GM19467 (cell line): ENCODE measurements around the gene EHBP1.

ENCODE experiments used
- ATAC-seq: cut with Tn5 transposase; IDR thresholded peaks from one replicate; pipeline ENCODE4 v1.9.1; 2021; ENCODE audit warnings: mild to moderate bottlenecking, moderate library complexity; ENCODE audit not compliant: unreplicated experiment

Gene EHBP1

GRCh38 chr2:62871506-62871905 is 166.0 kb downstream of the EHBP1 start:
- no peak for ATAC-seq

GRCh38 chr2:62873603-62874002 is 168.1 kb downstream of the EHBP1 start:
- no peak for ATAC-seq

- ATAC-seq = no peak
These were observed 169.4 kb downstream of the EHBP1 start for GRCh38 chr2:62874881-62875383.

- ATAC-seq = no peak
These were observed 175.8 kb downstream of the EHBP1 start for GRCh38 chr2:62881162-62881795.

GRCh38 chr2:62883629-62884028 is 178.1 kb downstream of the EHBP1 start:
- ATAC-seq = no peak

GRCh38 chr2:62884086-62884485 is 178.6 kb downstream of the EHBP1 start:
- ATAC-seq = no peak

GRCh38 chr2:62884514-62884913 is 179.0 kb downstream of the EHBP1 start:
- no peak for ATAC-seq

GRCh38 chr2:62894966-62895631 is 189.6 kb downstream of the EHBP1 start:
- ATAC-seq = no peak

GRCh38 chr2:62895632-62896009 is 190.1 kb downstream of the EHBP1 start:
- no peak for ATAC-seq

- ATAC-seq = no peak
These were observed 191.8 kb downstream of the EHBP1 start for GRCh38 chr2:62897187-62897827.

- ATAC-seq = no peak
These were observed 198.8 kb downstream of the EHBP1 start for GRCh38 chr2:62904344-62904743.

GRCh38 chr2:62908145-62908544 is 202.6 kb downstream of the EHBP1 start:
- ATAC-seq = no peak

- no peak for ATAC-seq
These were observed 207.8 kb downstream of the EHBP1 start for GRCh38 chr2:62913311-62913710.

- no peak for ATAC-seq
These were observed 213.5 kb downstream of the EHBP1 start for GRCh38 chr2:62919041-62919440.

GRCh38 chr2:62920070-62920469 is 214.6 kb downstream of the EHBP1 start:
- no peak for ATAC-seq

- no peak for ATAC-seq
These were observed 217.7 kb downstream of the EHBP1 start for GRCh38 chr2:62923242-62923641.

GRCh38 chr2:62923881-62924280 is 218.4 kb downstream of the EHBP1 start:
- ATAC-seq = no peak

- no peak for ATAC-seq
These were observed 222.5 kb downstream of the EHBP1 start for GRCh38 chr2:62928015-62928414.

GRCh38 chr2:62931536-62931935 is 226.0 kb downstream of the EHBP1 start:
- no peak for ATAC-seq

- no peak for ATAC-seq
These were observed 227.9 kb downstream of the EHBP1 start for GRCh38 chr2:62933398-62933917.

GRCh38 chr2:62934517-62934916 is 229.0 kb downstream of the EHBP1 start:
- ATAC-seq = no peak

GRCh38 chr2:62938126-62938525 is 232.6 kb downstream of the EHBP1 start:
- no peak for ATAC-seq
